ENCODE data around the gene PDLIM7.

PDLIM7 gene

GRCh38 chr5:177448244-177448950, 49.0 kb downstream of the PDLIM7 start:
- DNase-seq (ENCODE audit: low read depth, low spot score): no peak
- ChIA-PET CTCF (interaction anchor here (0.8 to 21.1 kb wide), 13 partner anchors 7 to 338 kb away, joined by 3 to 412 read pairs (median 6); partner anchors contain the start of genes F12, MXD3 and PFN3), POLR2A (interaction anchor here (0.5 to 1.8 kb wide), 7 partner anchors 9 to 98 kb away, joined by 3 to 8 read pairs (median 4); partner anchors contain the start of genes GRK6 and PDLIM7)
- TF ChIP-seq CTCF (IDR thresholded peaks at IDR 0.05; ENCODE audit: insufficient read depth, low read length, missing control alignments): no peak
- peak overlapping the region; percentile 18; the same call in 1 of the 2 replicates for H3K4me3 ChIP-seq (ENCODE audit: low read depth, low read length)

GRCh38 chr5:177447611-177448243, 49.7 kb downstream of the PDLIM7 start:
- no peak for DNase-seq (ENCODE audit: low read depth, low spot score)
- CTCF ChIA-PET: interaction anchor here (0.8 to 21.1 kb wide), 15 partner anchors 8 to 337 kb away, joined by 3 to 412 read pairs (median 6); partner anchors contain the start of genes F12, MXD3 and PFN3
- TF ChIP-seq CTCF (IDR thresholded peaks at IDR 0.05; ENCODE audit: insufficient read depth, low read length, missing control alignments): no peak
- peak overlapping the region; percentile 69 for H3K4me3 ChIP-seq (ENCODE audit: low read depth, low read length)
- POLR2A ChIA-PET: interaction anchor here (0.5 to 1.8 kb wide), 8 partner anchors 9 to 307 kb away, joined by 3 to 8 read pairs (median 4); partner anchors contain the start of genes GRK6 and PDLIM7

GRCh38 chr5:177447066-177447610, 50.3 kb downstream of the PDLIM7 start:
- H3K4me3 ChIP-seq (ENCODE audit: low read depth, low read length): peak overlapping the region; percentile 69
- TF ChIP-seq CTCF (IDR thresholded peaks at IDR 0.05; ENCODE audit: insufficient read depth, low read length, missing control alignments): no peak
- no peak for DNase-seq (ENCODE audit: low read depth, low spot score)
- ChIA-PET POLR2A (interaction anchor here (0.5 to 1.8 kb wide), 4 partner anchors 21 to 307 kb away, joined by 4 to 8 read pairs (median 6); partner anchors contain the start of genes GRK6 and PDLIM7), CTCF (interaction anchor here (1.0 to 21.1 kb wide), 12 partner anchors 8 to 333 kb away, joined by 3 to 412 read pairs (median 8); partner anchors contain the start of genes F12, MXD3 and PFN3)

GRCh38 chr5:177446200-177447065, 51.0 kb downstream of the PDLIM7 start, which contains the start of gene PRR7:
TSS of gene PRR7 (plus strand) at chr5:177446814. CDS start at chr5:177455068, 8,254 bp downstream.
- ChIA-PET POLR2A (interaction anchor here (1.0 to 1.7 kb wide), 5 partner anchors 8 to 67 kb away, joined by 3 to 6 read pairs (median 6); partner anchors contain the start of gene GRK6), CTCF (interaction anchor here (0.7 to 21.1 kb wide), 12 partner anchors 9 to 375 kb away, joined by 3 to 412 read pairs (median 8); partner anchors contain the start of genes F12, MXD3 and PFN3)
- DNase-seq (ENCODE audit: low read depth, low spot score): no peak
- peak within 1 kb of the TSS; percentile 69 for H3K4me3 ChIP-seq (ENCODE audit: low read depth, low read length)
- no peak for TF ChIP-seq CTCF (IDR thresholded peaks at IDR 0.05; ENCODE audit: insufficient read depth, low read length, missing control alignments)

GRCh38 chr5:177445917-177446199, 51.5 kb downstream of the PDLIM7 start:
- ChIA-PET POLR2A (interaction anchor here (1.0 to 1.5 kb wide), 4 partner anchors 9 to 66 kb away, joined by 3 to 6 read pairs (median 6); partner anchors contain the start of gene GRK6), CTCF (interaction anchor here (0.7 to 21.1 kb wide), 11 partner anchors 9 to 374 kb away, joined by 3 to 412 read pairs (median 10); partner anchors contain the start of genes F12, MXD3 and PFN3)
- no peak for DNase-seq (ENCODE audit: low read depth, low spot score)
- H3K4me3 ChIP-seq (ENCODE audit: low read depth, low read length): peak overlapping the region; percentile 69
- TF ChIP-seq CTCF (IDR thresholded peaks at IDR 0.05; ENCODE audit: insufficient read depth, low read length, missing control alignments): no peak
